Omental fat pad (tissue), 4 donors: Measurements from ENCODE around the gene PCBP3. TPM values are rescaled to one million over a fixed set of nuclear protein-coding genes. Genes with fewer than 3 reads are reported as not detected.

Experiments used
- ATAC-seq: fragments of 150-250 bp; one replicate; pipeline ENCODE4 v1.9.1; 2016; ENCODE audit warnings: mild to moderate bottlenecking, moderate library complexity; ENCODE audit not compliant: low FRiP score
- DNase-seq: peaks from one replicate; pipeline ENCODE4 v3.0.0-alpha.2; 2019; ENCODE audit warnings: low spot score
- CTCF ChIP-seq, 3 donors: fragments of 450-650 bp; IDR thresholded peaks; one replicate each; pipeline ENCODE4 v1.5.1; 2016 to 2017; ENCODE audit warnings: antibody characterized with exemption in 3 of 3, mild to moderate bottlenecking in 3 of 3, moderate library complexity in 2 of 3
- total RNA-seq, 4 donors: library from RNA; depleted of rRNA; stranded (reverse); fragments of >200 nt; gene quantifications; one replicate each; pipeline ENCODE4 v1.1.0, GENCODE V29; 2016

Gene PCBP3
- total RNA-seq, 4 donors from 2014 or later, result 1.1 to 26.8 (median 14.8) TPM

GRCh38 chr21:45985471-45986315 lies 342.2 kb downstream of the PCBP3 start:
- no peak for DNase-seq
- no peak for TF ChIP-seq CTCF (IDR thresholded peaks at IDR 0.05)
- no peak for ATAC-seq

GRCh38 chr21:45986316-45987051 lies 343.0 kb downstream of the PCBP3 start:
- no peak for DNase-seq
- TF ChIP-seq CTCF (IDR thresholded peaks at IDR 0.05), result no peak
- no peak for ATAC-seq

- no peak for ATAC-seq
- no peak for TF ChIP-seq CTCF (IDR thresholded peaks at IDR 0.05)
- no peak for DNase-seq
Measured at GRCh38 chr21:45987121-45987711, 343.7 kb downstream of the PCBP3 start.

GRCh38 chr21:45988366-45989347 lies 345.1 kb downstream of the PCBP3 start:
- no peak for TF ChIP-seq CTCF (IDR thresholded peaks at IDR 0.05)
- ATAC-seq (no peak), DNase-seq (no peak)

- DNase-seq, result no peak
- no peak for ATAC-seq
- TF ChIP-seq CTCF (IDR thresholded peaks at IDR 0.05), result no peak
Measured at GRCh38 chr21:45989355-45990048, 346.0 kb downstream of the PCBP3 start.
